Measurements from ENCODE around the gene MTRF1L.

GRCh38 chr6:152946995-152947394 lies 55.5 kb downstream of the MTRF1L start:
- TF ChIP-seq REST (IDR thresholded peaks at IDR 0.05; ENCODE audit: insufficient replicate concordance, low read depth) (no peak), POLR2AphosphoS5 (IDR thresholded peaks at IDR 0.05; ENCODE audit: low read depth) (no peak), CTCF (IDR thresholded peaks at IDR 0.05; ENCODE audit: insufficient read depth, low read length) (no peak), SPI1 (IDR thresholded peaks at IDR 0.05; ENCODE audit: borderline replicate concordance, low read depth) (no peak)
